Neural crest cell (in vitro differentiated cells): ENCODE data around the gene SETMAR. TPM values are rescaled to one million over a fixed set of nuclear protein-coding genes. Genes with fewer than 3 reads are reported as not detected.

ENCODE experiments used
- DNase-seq: peaks from one replicate; pipeline ENCODE4 v3.0.0; 2021; ENCODE audit warnings: low read depth, mixed read lengths, low spot score
- H3K27ac Mint-ChIP-seq: one replicate; pipeline ENCODE4 v1.8.0; 2021; ENCODE audit warnings: mild to moderate bottlenecking, mixed read lengths; ENCODE audit not compliant: unreplicated experiment
- H3K27me3 Mint-ChIP-seq: 2 replicates; pipeline ENCODE4 v1.8.0; 2021; ENCODE audit warnings: low read depth, mild to moderate bottlenecking, mixed read lengths
- H3K36me3 Mint-ChIP-seq: 2 replicates; pipeline ENCODE4 v1.8.0; 2021; ENCODE audit warnings: low read depth, mild to moderate bottlenecking, mixed read lengths
- H3K4me1 Mint-ChIP-seq: 2 replicates; pipeline ENCODE4 v1.8.0; 2021; ENCODE audit warnings: mixed read lengths
- H3K4me3 Mint-ChIP-seq: one replicate; pipeline ENCODE4 v1.8.0; 2021; ENCODE audit warnings: mild to moderate bottlenecking, mixed read lengths
- H3K9me3 Mint-ChIP-seq: 2 replicates; pipeline ENCODE4 v1.8.0; 2021; ENCODE audit warnings: mixed read lengths
- CTCF ChIP-seq: fragments of 200-600 bp; sonication (generic); conservative IDR thresholded peaks from 2 replicates; pipeline ENCODE4 v1.5.0; 2021; ENCODE audit warnings: antibody characterized with exemption, mild to moderate bottlenecking
- total RNA-seq: library from RNA; stranded (reverse); gene quantifications from 2 replicates; pipeline ENCODE4 v1.2.1, GENCODE V29; 2021

The SETMAR gene
- total RNA-seq, 1 donor from 2014 or later = 41.9 TPM

DNA sequence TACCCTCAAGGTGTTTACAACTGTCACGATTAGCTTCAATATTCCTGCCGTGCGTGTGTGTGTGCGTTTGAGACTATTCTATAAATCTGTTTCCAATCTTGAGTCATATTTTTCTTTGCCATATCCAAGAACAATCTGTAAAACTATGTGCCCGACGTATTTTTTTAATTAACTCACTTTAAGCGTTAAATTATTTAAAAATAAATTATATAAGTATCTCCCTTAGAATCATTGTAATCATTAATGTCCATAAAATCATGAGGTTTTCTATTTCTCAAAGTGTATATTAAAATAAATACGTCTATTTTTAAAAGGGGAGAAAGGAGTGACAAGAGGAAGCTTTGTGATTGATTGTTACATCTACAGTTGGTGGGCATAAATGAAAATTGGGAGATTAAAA, 2.9 kb downstream of the SETMAR start:
- Mint-ChIP-seq H3K27me3 (no peaks in the 10 kb centered on the region), H3K36me3 (peaks cover 27% of the 10 kb centered on the region), H3K4me1 (peaks cover 44% of the 10 kb centered on the region), H3K9me3 (peaks cover 6% of the 10 kb centered on the region), H3K4me3 (peak overlapping the region; percentile 72), H3K27ac (no peak overlapping the region)
- no peak for DNase-seq
- TF ChIP-seq CTCF = no peak

- H3K4me3 Mint-ChIP-seq = peak overlapping the region; percentile 35
- H3K36me3 Mint-ChIP-seq = peaks cover 27% of the 10 kb centered on the region
- H3K4me1 Mint-ChIP-seq = peaks cover 45% of the 10 kb centered on the region
- no peak for DNase-seq
- H3K27ac Mint-ChIP-seq = no peak overlapping the region
- H3K27me3 Mint-ChIP-seq = no peaks in the 10 kb centered on the region
- H3K9me3 Mint-ChIP-seq = peaks cover 6% of the 10 kb centered on the region
- TF ChIP-seq CTCF = no peak
These were observed 3.7 kb downstream of the SETMAR start for GRCh38 chr3:4306860-4307259.

DNA sequence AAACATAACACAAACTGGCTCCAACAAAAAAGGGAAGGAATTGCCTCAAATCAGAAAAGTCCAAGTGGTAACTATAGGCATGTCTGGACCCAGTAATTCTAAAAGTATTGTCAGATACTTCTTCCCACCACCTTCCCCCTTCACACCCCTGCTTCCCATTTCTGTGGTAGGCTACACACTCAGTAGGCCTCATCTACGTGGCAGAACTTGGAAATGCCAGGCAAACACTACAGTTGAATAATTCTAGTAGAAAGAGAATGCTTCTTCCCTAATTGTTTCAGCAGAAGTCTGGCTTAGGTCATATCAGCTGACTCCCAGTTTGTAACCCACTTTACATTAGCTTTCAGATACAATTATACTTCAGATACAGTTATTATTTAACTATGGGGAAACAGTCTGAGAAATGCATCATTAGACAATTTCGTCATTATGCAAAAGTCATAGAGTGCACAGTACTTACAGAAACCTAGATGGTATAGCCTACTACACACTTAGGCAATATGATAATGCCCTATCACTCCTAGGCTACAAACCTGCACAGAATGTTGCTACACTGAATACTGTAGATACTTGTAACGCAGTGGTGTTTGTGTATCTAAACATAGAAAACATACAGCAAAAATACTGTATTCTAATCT, 6.4 kb downstream of the SETMAR start:
- Mint-ChIP-seq H3K27ac (no peak overlapping the region), H3K36me3 (peaks cover 36% of the 10 kb centered on the region), H3K4me3 (no peak overlapping the region), H3K4me1 (peaks cover 35% of the 10 kb centered on the region), H3K27me3 (no peaks in the 10 kb centered on the region), H3K9me3 (peaks cover 2% of the 10 kb centered on the region)
- TF ChIP-seq CTCF = no peak
- DNase-seq = no peak

- Mint-ChIP-seq H3K36me3 (peaks cover 41% of the 10 kb centered on the region), H3K4me1 (peaks cover 23% of the 10 kb centered on the region), H3K9me3 (peaks cover 2% of the 10 kb centered on the region), H3K4me3 (no peak overlapping the region), H3K27ac (no peak overlapping the region), H3K27me3 (no peaks in the 10 kb centered on the region)
- DNase-seq = no peak
- TF ChIP-seq CTCF = no peak
These were observed 7.8 kb downstream of the SETMAR start for GRCh38 chr3:4310971-4311370.

- Mint-ChIP-seq H3K9me3 (peaks cover 5% of the 10 kb centered on the region), H3K27ac (no peak overlapping the region), H3K27me3 (no peaks in the 10 kb centered on the region), H3K36me3 (peaks cover 42% of the 10 kb centered on the region), H3K4me3 (no peak overlapping the region), H3K4me1 (peaks cover 18% of the 10 kb centered on the region)
- DNase-seq = no peak
- TF ChIP-seq CTCF = no peak
These were observed 8.3 kb downstream of the SETMAR start for GRCh38 chr3:4311496-4311895.
